A549 (cell line): ENCODE results near the gene ZBTB20.

Experiments
- BHLHE40 ChIP-seq: IDR thresholded peaks from 2 replicates; pipeline ENCODE4 v1.6.1; 2012; ENCODE audit warnings: low read depth, low read length, inconsistent platforms
- CEBPB ChIP-seq, 2 experiments: fragments of >200 bp in 1 of 2; sonication (Bioruptor Twin) in 1 of 2; formaldehyde crosslinking in 1 of 2; IDR thresholded peaks; 2 replicates each; pipeline ENCODE4 v1.6.1; 2012 to 2016
- CTCF ChIP-seq: fragments of >200 bp; sonication (Bioruptor Twin); formaldehyde crosslinking; IDR thresholded peaks from 3 replicates; pipeline ENCODE4 v1.5.1; 2016

GRCh38 chr3:114831861-114832260 lies 315.2 kb downstream of the ZBTB20 start:
- no peak for TF ChIP-seq BHLHE40
- no peak for TF ChIP-seq CEBPB (IDR thresholded peaks at IDR 0.05)
- no peak for TF ChIP-seq CTCF
